Neural progenitor cell (in vitro differentiated cells): ENCODE data around the gene SNX25.

ENCODE experiments used
- CTCF ChIP-seq: fragments of 200-600 bp; sonication (generic); IDR thresholded peaks from 2 replicates; pipeline ENCODE4 v1.5.1; 2017; ENCODE audit warnings: antibody characterized with exemption, mild to moderate bottlenecking
- EZH2 ChIP-seq: fragments of 200-600 bp; sonication (generic); IDR thresholded peaks from 2 replicates; pipeline ENCODE4 v1.6.1; 2017; ENCODE audit warnings: antibody characterized with exemption, mild to moderate bottlenecking, moderate library complexity
- EZH2phosphoT487 ChIP-seq: fragments of 200-600 bp; sonication (generic); IDR thresholded peaks from 2 replicates; pipeline ENCODE4 v1.6.1; 2017; ENCODE audit warnings: antibody characterized with exemption

GRCh38 chr4:185242749-185243533 lies 33.5 kb downstream of the SNX25 start:
- TF ChIP-seq CTCF (no peak), EZH2phosphoT487 (no peak), EZH2 (no peak)
